HCT116 (cell line): ENCODE measurements around the gene XRCC2. TPM values are rescaled to one million over a fixed set of nuclear protein-coding genes. Genes with fewer than 3 reads are reported as not detected.

Source experiments
- ATAC-seq: fragments of 200-7000 bp; cut with Tn5 transposase; 2 replicates; pipeline ENCODE4 v1.9.1; 2020; ENCODE audit warnings: mild to moderate bottlenecking, moderate library complexity
- BruUV-seq: library from RNA; stranded (reverse); fragments of 400-500 nt; replicated peaks from 2 replicates; lab custom pipeline; 2021; lab: Mats Ljungman, UMichigan
- CTCF ChIA-PET: fragments of 300-600 bp; sonication (Branson Sonifier 250); formaldehyde crosslinking; loops from one replicate; lab custom pipeline; 2021; ENCODE audit warnings: antibody characterized with exemption; lab: Charles Lee
- POLR2A ChIA-PET: fragments of 300-600, 350-600 bp; sonication (Branson Sonifier 250); formaldehyde crosslinking; loops from one replicate; lab custom pipeline; 2021; ENCODE audit warnings: antibody characterized with exemption; lab: Charles Lee
- RAD21 ChIA-PET, 2 experiments: fragments of 300-600 bp; sonication (Branson Sonifier 250); formaldehyde crosslinking; loops; one replicate each; lab custom pipeline; 2023; ENCODE audit warnings: low total read pairs in 2 of 2; ENCODE audit not compliant: uncharacterized antibody in 2 of 2, unreplicated experiment in 2 of 2, low non-redundant PET in 1 of 2; lab: Charles Lee
- DNase-seq: peaks from one replicate; pipeline ENCODE4 v3.0.0-alpha.2; 2010; ENCODE audit warnings: low read depth, low spot score
- H2AFZ ChIP-seq: fragments of 200-600 bp; shearing (Covaris generic), sonication (generic); 2 replicates; pipeline ENCODE4 v1.6.1; 2017; ENCODE audit warnings: low read depth, mixed run types, mixed read lengths, antibody characterized with exemption, low read length; ENCODE audit not compliant: poor library complexity, severe bottlenecking
- H3K27ac ChIP-seq: 2 replicates; pipeline ENCODE4 v1.5.1; 2012; ENCODE audit warnings: low read depth, low read length
- H3K27me3 ChIP-seq: fragments of 200-600 bp; sonication (generic); 2 replicates; pipeline ENCODE4 v1.6.1; 2016; ENCODE audit warnings: mixed run types, low read length, mixed read lengths; ENCODE audit not compliant: insufficient read depth
- H3K36me3 ChIP-seq, 2 experiments: fragments of 200-500 bp in 1 of 2; fragments of 200-600 bp in 1 of 2; sonication (Bioruptor generic) in 1 of 2; sonication (generic) in 1 of 2; 2 replicates each; pipeline versions ENCODE4 v1.5.1 to v1.6.1; 2014 to 2016; ENCODE audit warnings: low read length in 2 of 2, inconsistent platforms in 1 of 2, mixed read lengths in 1 of 2, mixed run types in 1 of 2; ENCODE audit not compliant: insufficient read depth in 2 of 2, control insufficient read depth in 1 of 2
- H3K4me1 ChIP-seq, 2 experiments: fragments of 200-600 bp in 1 of 2; sonication (generic) in 1 of 2; 2 replicates each; pipeline versions ENCODE4 v1.5.1 to v1.6.1; 2012 to 2017; ENCODE audit warnings: low read length in 2 of 2, inconsistent platforms in 1 of 2, mild to moderate bottlenecking in 1 of 2, mixed read lengths in 1 of 2, mixed run types in 1 of 2, moderate library complexity in 1 of 2; ENCODE audit not compliant: insufficient read depth in 2 of 2, control insufficient read depth in 1 of 2
- H3K4me2 ChIP-seq: fragments of 200-600 bp; sonication (generic); 2 replicates; pipeline ENCODE4 v1.6.1; 2017; ENCODE audit warnings: mixed run types, low read length, mixed read lengths
- H3K4me3 ChIP-seq, 2 experiments: fragments of 200-600 bp in 1 of 2; sonication (generic) in 1 of 2; replicated peaks in 1 of 2; 2 replicates each; pipeline ENCODE4 v1.5.1; 2011 to 2016; ENCODE audit warnings: low read length in 2 of 2, control low read depth in 1 of 2, low read depth in 1 of 2, mild to moderate bottlenecking in 1 of 2, mixed read lengths in 1 of 2, mixed run types in 1 of 2
- H3K79me2 ChIP-seq: fragments of 200-600 bp; sonication (generic); 2 replicates; pipeline ENCODE4 v1.6.1; 2017; ENCODE audit warnings: mild to moderate bottlenecking, mixed run types, low read length, moderate library complexity, mixed read lengths; ENCODE audit not compliant: insufficient read depth
- H3K9ac ChIP-seq: fragments of 200-600 bp; sonication (generic); 2 replicates; pipeline ENCODE4 v1.6.1; 2016; ENCODE audit warnings: low read length, mixed read lengths
- H3K9me2 ChIP-seq: fragments of 200-600 bp; sonication (generic), shearing (Covaris generic); 2 replicates; pipeline ENCODE4 v1.6.1; 2017; ENCODE audit warnings: mixed run types, mild to moderate bottlenecking, moderate library complexity; ENCODE audit not compliant: insufficient read depth
- H3K9me3 ChIP-seq, 2 experiments: fragments of 200-500 bp in 1 of 2; fragments of 200-600 bp in 1 of 2; sonication (Bioruptor generic) in 1 of 2; sonication (generic) in 1 of 2; 2 replicates each; pipeline ENCODE4 v1.6.1; 2014 to 2017; ENCODE audit warnings: low read length in 2 of 2, mixed read lengths in 2 of 2, inconsistent platforms in 1 of 2, low read depth in 1 of 2, mild to moderate bottlenecking in 1 of 2, mixed run types in 1 of 2, moderate library complexity in 1 of 2; ENCODE audit not compliant: control insufficient read depth in 1 of 2, insufficient read depth in 1 of 2
- H4K20me1 ChIP-seq: fragments of 200-600 bp; sonication (generic), shearing (Covaris generic); 2 replicates; pipeline ENCODE4 v1.6.1; 2017; ENCODE audit warnings: mixed run types, mild to moderate bottlenecking, moderate library complexity; ENCODE audit not compliant: insufficient read depth
- CBX3 ChIP-seq: IDR thresholded peaks from 2 replicates; pipeline ENCODE4 v1.6.1; 2012; ENCODE audit warnings: low read depth
- CEBPB ChIP-seq: IDR thresholded peaks from 2 replicates; pipeline ENCODE4 v1.6.1; 2012; ENCODE audit warnings: low read depth
- EGR1 ChIP-seq: IDR thresholded peaks from 2 replicates; pipeline ENCODE4 v1.6.1; 2012; ENCODE audit warnings: low read depth
- ELF1 ChIP-seq: IDR thresholded peaks from 2 replicates; pipeline ENCODE4 v1.6.1; 2012; ENCODE audit warnings: low read depth, borderline replicate concordance
- EZH2phosphoT487 ChIP-seq: fragments of 200-600 bp; IDR thresholded peaks from 2 replicates; pipeline ENCODE4 v1.6.1; 2018; ENCODE audit warnings: antibody characterized with exemption, borderline replicate concordance
- POLR2AphosphoS5 ChIP-seq: IDR thresholded peaks from 2 replicates; pipeline ENCODE4 v1.6.1; 2011; ENCODE audit warnings: mild to moderate bottlenecking, low read depth, low read length, moderate library complexity
- RAD21 ChIP-seq: IDR thresholded peaks from 2 replicates; pipeline ENCODE4 v1.6.1; 2012; ENCODE audit warnings: low read depth, mild to moderate bottlenecking
- SIN3A ChIP-seq: IDR thresholded peaks from 2 replicates; pipeline ENCODE4 v1.6.1; 2012; ENCODE audit warnings: low read depth
- SP1 ChIP-seq: IDR thresholded peaks from 2 replicates; pipeline ENCODE4 v1.6.1; 2012; ENCODE audit warnings: low read depth
- SRF ChIP-seq: IDR thresholded peaks from 2 replicates; pipeline ENCODE4 v1.6.1; 2012; ENCODE audit warnings: low read depth
- TCF7L2 ChIP-seq: IDR thresholded peaks from 2 replicates; pipeline ENCODE4 v1.7.0; 2011; ENCODE audit warnings: borderline replicate concordance, inconsistent platforms; ENCODE audit not compliant: insufficient read depth, insufficient read length; ENCODE audit errors: extremely low read depth
- ZFX ChIP-seq: fragments of 450-650 bp; IDR thresholded peaks from 2 replicates; pipeline ENCODE4 v1.6.1; 2017
- intact Hi-C: fragments of 100-400 bp; cut with micrococcal nuclease; formaldehyde crosslinking; loops from 2 replicates; pipeline ENCODE4 v1.10.0; 2022
- total RNA-seq: library from RNA; stranded (reverse); gene quantifications from one replicate; pipeline ENCODE4 v1.2.1, GENCODE V29; 2021; ENCODE audit not compliant: unreplicated experiment
- TF ChIP-seq, protein P1 (sequence below), 3 experiments: fragments of 200-600 bp in 1 of 3; sonication (generic) in 1 of 3; IDR thresholded peaks in 2 of 3; conservative IDR thresholded peaks in 1 of 3; 2 replicates each; pipeline ENCODE4 v1.5.1; 2012 to 2017; ENCODE audit warnings: low read depth in 2 of 3, low read length in 2 of 3, antibody characterized with exemption in 1 of 3, borderline replicate concordance in 1 of 3, control low read depth in 1 of 3, mild to moderate bottlenecking in 1 of 3, mixed read lengths in 1 of 3, mixed run types in 1 of 3, moderate library complexity in 1 of 3; ENCODE audit not compliant: insufficient read depth in 1 of 3
- TF ChIP-seq, protein P2 (sequence below): IDR thresholded peaks from 2 replicates; pipeline ENCODE4 v1.6.1; 2012; ENCODE audit warnings: low read depth
- TF ChIP-seq, protein P3 (sequence below): IDR thresholded peaks from 2 replicates; pipeline ENCODE4 v1.6.1; 2011; ENCODE audit warnings: mild to moderate bottlenecking, low read length, moderate library complexity; ENCODE audit not compliant: insufficient replicate concordance; ENCODE audit errors: extremely low read depth

The XRCC2 gene
- total RNA-seq, 1 experiment from 2014 or later, result 14.8 TPM

GRCh38 chr7:152597507-152597906 lies 78.4 kb downstream of the XRCC2 start:
- ATAC-seq, result no peak
- H3K4me3 ChIP-seq, result no peak overlapping the region
- no peaks in the 10 kb centered on the region for H3K9me2 ChIP-seq
- TF ChIP-seq CBX3 (no peak), RAD21 (no peak), SP1 (no peak), EZH2phosphoT487 (no peak), CEBPB (no peak), POLR2AphosphoS5 (no peak), SRF (no peak), TCF7L2 (no peak), SIN3A (no peak), ZFX (no peak), ELF1 (no peak), EGR1 (no peak)
- TF ChIP-seq, protein P1, sequence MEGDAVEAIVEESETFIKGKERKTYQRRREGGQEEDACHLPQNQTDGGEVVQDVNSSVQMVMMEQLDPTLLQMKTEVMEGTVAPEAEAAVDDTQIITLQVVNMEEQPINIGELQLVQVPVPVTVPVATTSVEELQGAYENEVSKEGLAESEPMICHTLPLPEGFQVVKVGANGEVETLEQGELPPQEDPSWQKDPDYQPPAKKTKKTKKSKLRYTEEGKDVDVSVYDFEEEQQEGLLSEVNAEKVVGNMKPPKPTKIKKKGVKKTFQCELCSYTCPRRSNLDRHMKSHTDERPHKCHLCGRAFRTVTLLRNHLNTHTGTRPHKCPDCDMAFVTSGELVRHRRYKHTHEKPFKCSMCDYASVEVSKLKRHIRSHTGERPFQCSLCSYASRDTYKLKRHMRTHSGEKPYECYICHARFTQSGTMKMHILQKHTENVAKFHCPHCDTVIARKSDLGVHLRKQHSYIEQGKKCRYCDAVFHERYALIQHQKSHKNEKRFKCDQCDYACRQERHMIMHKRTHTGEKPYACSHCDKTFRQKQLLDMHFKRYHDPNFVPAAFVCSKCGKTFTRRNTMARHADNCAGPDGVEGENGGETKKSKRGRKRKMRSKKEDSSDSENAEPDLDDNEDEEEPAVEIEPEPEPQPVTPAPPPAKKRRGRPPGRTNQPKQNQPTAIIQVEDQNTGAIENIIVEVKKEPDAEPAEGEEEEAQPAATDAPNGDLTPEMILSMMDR (IDR thresholded peaks at IDR 0.05 in 2 of 3, conservative IDR thresholded peaks at IDR 0.05 in 1 of 3; ENCODE audit: borderline replicate concordance in 1 of 3, insufficient read depth in 1 of 3, low read depth in 2 of 3, low read length in 2 of 3), result no peak
- TF ChIP-seq, protein P2, sequence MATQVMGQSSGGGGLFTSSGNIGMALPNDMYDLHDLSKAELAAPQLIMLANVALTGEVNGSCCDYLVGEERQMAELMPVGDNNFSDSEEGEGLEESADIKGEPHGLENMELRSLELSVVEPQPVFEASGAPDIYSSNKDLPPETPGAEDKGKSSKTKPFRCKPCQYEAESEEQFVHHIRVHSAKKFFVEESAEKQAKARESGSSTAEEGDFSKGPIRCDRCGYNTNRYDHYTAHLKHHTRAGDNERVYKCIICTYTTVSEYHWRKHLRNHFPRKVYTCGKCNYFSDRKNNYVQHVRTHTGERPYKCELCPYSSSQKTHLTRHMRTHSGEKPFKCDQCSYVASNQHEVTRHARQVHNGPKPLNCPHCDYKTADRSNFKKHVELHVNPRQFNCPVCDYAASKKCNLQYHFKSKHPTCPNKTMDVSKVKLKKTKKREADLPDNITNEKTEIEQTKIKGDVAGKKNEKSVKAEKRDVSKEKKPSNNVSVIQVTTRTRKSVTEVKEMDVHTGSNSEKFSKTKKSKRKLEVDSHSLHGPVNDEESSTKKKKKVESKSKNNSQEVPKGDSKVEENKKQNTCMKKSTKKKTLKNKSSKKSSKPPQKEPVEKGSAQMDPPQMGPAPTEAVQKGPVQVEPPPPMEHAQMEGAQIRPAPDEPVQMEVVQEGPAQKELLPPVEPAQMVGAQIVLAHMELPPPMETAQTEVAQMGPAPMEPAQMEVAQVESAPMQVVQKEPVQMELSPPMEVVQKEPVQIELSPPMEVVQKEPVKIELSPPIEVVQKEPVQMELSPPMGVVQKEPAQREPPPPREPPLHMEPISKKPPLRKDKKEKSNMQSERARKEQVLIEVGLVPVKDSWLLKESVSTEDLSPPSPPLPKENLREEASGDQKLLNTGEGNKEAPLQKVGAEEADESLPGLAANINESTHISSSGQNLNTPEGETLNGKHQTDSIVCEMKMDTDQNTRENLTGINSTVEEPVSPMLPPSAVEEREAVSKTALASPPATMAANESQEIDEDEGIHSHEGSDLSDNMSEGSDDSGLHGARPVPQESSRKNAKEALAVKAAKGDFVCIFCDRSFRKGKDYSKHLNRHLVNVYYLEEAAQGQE, result no peak
- TF ChIP-seq, protein P3, sequence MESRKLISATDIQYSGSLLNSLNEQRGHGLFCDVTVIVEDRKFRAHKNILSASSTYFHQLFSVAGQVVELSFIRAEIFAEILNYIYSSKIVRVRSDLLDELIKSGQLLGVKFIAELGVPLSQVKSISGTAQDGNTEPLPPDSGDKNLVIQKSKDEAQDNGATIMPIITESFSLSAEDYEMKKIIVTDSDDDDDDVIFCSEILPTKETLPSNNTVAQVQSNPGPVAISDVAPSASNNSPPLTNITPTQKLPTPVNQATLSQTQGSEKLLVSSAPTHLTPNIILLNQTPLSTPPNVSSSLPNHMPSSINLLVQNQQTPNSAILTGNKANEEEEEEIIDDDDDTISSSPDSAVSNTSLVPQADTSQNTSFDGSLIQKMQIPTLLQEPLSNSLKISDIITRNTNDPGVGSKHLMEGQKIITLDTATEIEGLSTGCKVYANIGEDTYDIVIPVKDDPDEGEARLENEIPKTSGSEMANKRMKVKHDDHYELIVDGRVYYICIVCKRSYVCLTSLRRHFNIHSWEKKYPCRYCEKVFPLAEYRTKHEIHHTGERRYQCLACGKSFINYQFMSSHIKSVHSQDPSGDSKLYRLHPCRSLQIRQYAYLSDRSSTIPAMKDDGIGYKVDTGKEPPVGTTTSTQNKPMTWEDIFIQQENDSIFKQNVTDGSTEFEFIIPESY, result no peak
- no peaks in the 10 kb centered on the region for H3K79me2 ChIP-seq
- H3K9ac ChIP-seq, result no peak overlapping the region
- no peak overlapping the region for H3K4me2 ChIP-seq
- no peaks in the 10 kb centered on the region for H3K9me3 ChIP-seq
- H3K4me1 ChIP-seq, result no peaks in the 10 kb centered on the region
- RAD21 ChIA-PET, result no interaction called here
- H3K27me3 ChIP-seq, result no peaks in the 10 kb centered on the region
- no peaks in the 10 kb centered on the region for H4K20me1 ChIP-seq
- POLR2A ChIA-PET, result no interaction called here
- H3K27ac ChIP-seq, result no peak overlapping the region
- no TSS peak for BruUV-seq
- intact Hi-C loops, result no loop called here
- no peak overlapping the region for H2AFZ ChIP-seq
- no peaks in the 10 kb centered on the region for H3K36me3 ChIP-seq
- DNase-seq, result no peak
- CTCF ChIA-PET, result no interaction called here
